Panc1 (cell line): ENCODE results near the gene MAP3K20. TPM values are rescaled to one million over a fixed set of nuclear protein-coding genes. Genes with fewer than 3 reads are reported as not detected.

Source experiments
- ATAC-seq: fragments of 200-7000 bp; cut with Tn5 transposase; 2 replicates; pipeline ENCODE4 v1.9.1; 2020; ENCODE audit warnings: mild to moderate bottlenecking, moderate library complexity
- BruUV-seq: library from RNA; stranded (reverse); fragments of 400-500 nt; replicated peaks from 2 replicates; lab custom pipeline; 2021; lab: Mats Ljungman, UMichigan
- CTCF ChIA-PET: fragments of 300-600 bp; sonication (Branson Sonifier 250); formaldehyde crosslinking; loops from one replicate; lab custom pipeline; 2022; ENCODE audit warnings: antibody characterized with exemption; lab: Charles Lee
- POLR2A ChIA-PET: fragments of 300-600 bp; sonication (Branson Sonifier 250); formaldehyde crosslinking; loops from one replicate; lab custom pipeline; 2022; ENCODE audit warnings: antibody characterized with exemption; lab: Charles Lee
- DNase-seq: peaks from one replicate; pipeline ENCODE4 v3.0.0-alpha.2; 2010; ENCODE audit warnings: low read depth, low spot score
- H3K27ac ChIP-seq: 2 replicates; pipeline ENCODE4 v1.5.1; 2011; ENCODE audit warnings: mild to moderate bottlenecking, low read length, inconsistent platforms
- H3K27me3 ChIP-seq: fragments of 200-500 bp; sonication (Bioruptor generic); 2 replicates; pipeline ENCODE4 v1.6.0; 2014; ENCODE audit warnings: low read length, inconsistent platforms; ENCODE audit not compliant: control insufficient read depth, insufficient read depth
- H3K36me3 ChIP-seq: fragments of 200-500 bp; sonication (Bioruptor generic); 2 replicates; pipeline ENCODE4 v1.5.1; 2014; ENCODE audit warnings: inconsistent platforms, mild to moderate bottlenecking, low read length, moderate library complexity; ENCODE audit not compliant: control insufficient read depth, insufficient read depth
- H3K4me1 ChIP-seq: 2 replicates; pipeline ENCODE4 v1.5.1; 2011; ENCODE audit warnings: inconsistent platforms, mild to moderate bottlenecking, low read length, moderate library complexity; ENCODE audit not compliant: control insufficient read depth, insufficient read depth
- H3K4me3 ChIP-seq, 2 experiments: 2 replicates each; pipeline ENCODE4 v1.5.1; 2011 to 2012; ENCODE audit warnings: low read depth in 2 of 2, low read length in 2 of 2, mild to moderate bottlenecking in 2 of 2, inconsistent platforms in 1 of 2, moderate library complexity in 1 of 2
- H3K9me3 ChIP-seq: fragments of 200-500 bp; sonication (Bioruptor generic); 2 replicates; pipeline ENCODE4 v1.5.1; 2014; ENCODE audit warnings: low read depth, mild to moderate bottlenecking, inconsistent platforms, low read length, moderate library complexity; ENCODE audit not compliant: control insufficient read depth, insufficient read depth
- CTCF ChIP-seq: fragments of 450-650 bp; IDR thresholded peaks from 2 replicates; pipeline ENCODE4 v1.5.1; 2017; ENCODE audit warnings: mild to moderate bottlenecking
- POLR2AphosphoS5 ChIP-seq: IDR thresholded peaks from 2 replicates; pipeline ENCODE4 v1.6.1; 2012; ENCODE audit warnings: mild to moderate bottlenecking, low read depth, low read length, moderate library complexity
- REST ChIP-seq, 2 experiments: IDR thresholded peaks; 2 replicates each; pipeline ENCODE4 v1.6.1; 2011 to 2012; ENCODE audit warnings: low read depth in 2 of 2, control low read depth in 1 of 2, low read length in 1 of 2, mild to moderate bottlenecking in 1 of 2, moderate library complexity in 1 of 2; ENCODE audit not compliant: insufficient read depth in 1 of 2
- SIN3A ChIP-seq: IDR thresholded peaks from 2 replicates; pipeline ENCODE4 v1.6.1; 2012; ENCODE audit warnings: low read depth, mild to moderate bottlenecking, low read length, moderate library complexity, borderline replicate concordance; ENCODE audit not compliant: insufficient read depth
- TCF7L2 ChIP-seq: IDR thresholded peaks from 2 replicates; pipeline ENCODE4 v1.6.1; 2011; ENCODE audit warnings: mild to moderate bottlenecking, low read depth, low read length, inconsistent platforms
- in situ Hi-C: cut with HindIII; loops from 2 replicates; pipeline ENCODE4 v1.10.0; 2016; ENCODE audit warnings: low sequenced_read_pairs, low pct_unique_long_range_greater_than_20kb
- intact Hi-C: fragments of 100-400 bp; cut with micrococcal nuclease; formaldehyde crosslinking; loops from one replicate; pipeline ENCODE4 v1.10.0; 2022; ENCODE audit not compliant: unreplicated experiment
- total RNA-seq: library from RNA; stranded (reverse); gene quantifications from one replicate; pipeline ENCODE4 v1.2.1, GENCODE V29; 2021; ENCODE audit not compliant: unreplicated experiment

The MAP3K20 gene
- total RNA-seq, 1 experiment from 2014 or later, result 121 TPM

GRCh38 chr2:173235947-173236803 is 160.5 kb downstream of the MAP3K20 start:
- TF ChIP-seq SIN3A (no peak), POLR2AphosphoS5 (no peak), REST (IDR thresholded peaks at IDR 0.05; ENCODE audit: insufficient read depth in 1 of 2, low read depth in 2 of 2, low read length in 1 of 2) (no peak), TCF7L2 (no peak), CTCF (no peak)
- in situ Hi-C loops (no loop called here), intact Hi-C loops (no loop called here)
- CTCF ChIA-PET, result no interaction called here
- no peaks in the 10 kb centered on the region for H3K27me3 ChIP-seq
- 0 out of 2 replicates have a peak, but pooled peaks cover 4% of the 10 kb centered on the region for H3K4me1 ChIP-seq
- no TSS peak for BruUV-seq
- DNase-seq (no peak), ATAC-seq (no peak; the same call in 1 of the 2 replicates)
- H3K36me3 ChIP-seq, result peaks cover 14% of the 10 kb centered on the region
- H3K27ac ChIP-seq, result no peak overlapping the region
- no peaks in the 10 kb centered on the region for H3K9me3 ChIP-seq
- no peak overlapping the region for H3K4me3 ChIP-seq
- POLR2A ChIA-PET, result no interaction called here

GRCh38 chr2:173238385-173238784 is 162.7 kb downstream of the MAP3K20 start:
- H3K36me3 ChIP-seq, result peaks cover 14% of the 10 kb centered on the region
- intact Hi-C loops (no loop called here), in situ Hi-C loops (no loop called here)
- H3K9me3 ChIP-seq, result no peaks in the 10 kb centered on the region
- no peak overlapping the region for H3K4me3 ChIP-seq
- no peak overlapping the region for H3K27ac ChIP-seq
- POLR2A ChIA-PET, result interaction anchor here (0.6 kb wide), 1 partner anchor 1957 kb away, joined by 3 read pairs; no protein-coding TSS in a partner anchor
- TF ChIP-seq SIN3A (no peak), REST (IDR thresholded peaks at IDR 0.05; ENCODE audit: insufficient read depth in 1 of 2, low read depth in 2 of 2, low read length in 1 of 2) (no peak), TCF7L2 (no peak), CTCF (no peak), POLR2AphosphoS5 (no peak)
- no TSS peak for BruUV-seq
- CTCF ChIA-PET, result no interaction called here
- DNase-seq, result no peak
- H3K27me3 ChIP-seq, result no peaks in the 10 kb centered on the region
- 0 out of 2 replicates have a peak, but pooled peaks cover 4% of the 10 kb centered on the region for H3K4me1 ChIP-seq
- no peak for ATAC-seq
